HL-60 (cell line): ENCODE data around the gene FAU.

Source experiments
- TF ChIP-seq, protein P1 (sequence below): IDR thresholded peaks from 2 replicates; pipeline ENCODE4 v1.6.1; 2012; ENCODE audit warnings: low read depth; ENCODE audit not compliant: insufficient replicate concordance
- TF ChIP-seq, protein P2 (sequence below): IDR thresholded peaks from one replicate; pipeline ENCODE4 v1.5.1; 2011; ENCODE audit warnings: low read length, control low read depth, inconsistent platforms; ENCODE audit not compliant: insufficient read depth

- TF ChIP-seq, protein P1, sequence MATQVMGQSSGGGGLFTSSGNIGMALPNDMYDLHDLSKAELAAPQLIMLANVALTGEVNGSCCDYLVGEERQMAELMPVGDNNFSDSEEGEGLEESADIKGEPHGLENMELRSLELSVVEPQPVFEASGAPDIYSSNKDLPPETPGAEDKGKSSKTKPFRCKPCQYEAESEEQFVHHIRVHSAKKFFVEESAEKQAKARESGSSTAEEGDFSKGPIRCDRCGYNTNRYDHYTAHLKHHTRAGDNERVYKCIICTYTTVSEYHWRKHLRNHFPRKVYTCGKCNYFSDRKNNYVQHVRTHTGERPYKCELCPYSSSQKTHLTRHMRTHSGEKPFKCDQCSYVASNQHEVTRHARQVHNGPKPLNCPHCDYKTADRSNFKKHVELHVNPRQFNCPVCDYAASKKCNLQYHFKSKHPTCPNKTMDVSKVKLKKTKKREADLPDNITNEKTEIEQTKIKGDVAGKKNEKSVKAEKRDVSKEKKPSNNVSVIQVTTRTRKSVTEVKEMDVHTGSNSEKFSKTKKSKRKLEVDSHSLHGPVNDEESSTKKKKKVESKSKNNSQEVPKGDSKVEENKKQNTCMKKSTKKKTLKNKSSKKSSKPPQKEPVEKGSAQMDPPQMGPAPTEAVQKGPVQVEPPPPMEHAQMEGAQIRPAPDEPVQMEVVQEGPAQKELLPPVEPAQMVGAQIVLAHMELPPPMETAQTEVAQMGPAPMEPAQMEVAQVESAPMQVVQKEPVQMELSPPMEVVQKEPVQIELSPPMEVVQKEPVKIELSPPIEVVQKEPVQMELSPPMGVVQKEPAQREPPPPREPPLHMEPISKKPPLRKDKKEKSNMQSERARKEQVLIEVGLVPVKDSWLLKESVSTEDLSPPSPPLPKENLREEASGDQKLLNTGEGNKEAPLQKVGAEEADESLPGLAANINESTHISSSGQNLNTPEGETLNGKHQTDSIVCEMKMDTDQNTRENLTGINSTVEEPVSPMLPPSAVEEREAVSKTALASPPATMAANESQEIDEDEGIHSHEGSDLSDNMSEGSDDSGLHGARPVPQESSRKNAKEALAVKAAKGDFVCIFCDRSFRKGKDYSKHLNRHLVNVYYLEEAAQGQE = peak; percentile 7
- TF ChIP-seq, protein P2, sequence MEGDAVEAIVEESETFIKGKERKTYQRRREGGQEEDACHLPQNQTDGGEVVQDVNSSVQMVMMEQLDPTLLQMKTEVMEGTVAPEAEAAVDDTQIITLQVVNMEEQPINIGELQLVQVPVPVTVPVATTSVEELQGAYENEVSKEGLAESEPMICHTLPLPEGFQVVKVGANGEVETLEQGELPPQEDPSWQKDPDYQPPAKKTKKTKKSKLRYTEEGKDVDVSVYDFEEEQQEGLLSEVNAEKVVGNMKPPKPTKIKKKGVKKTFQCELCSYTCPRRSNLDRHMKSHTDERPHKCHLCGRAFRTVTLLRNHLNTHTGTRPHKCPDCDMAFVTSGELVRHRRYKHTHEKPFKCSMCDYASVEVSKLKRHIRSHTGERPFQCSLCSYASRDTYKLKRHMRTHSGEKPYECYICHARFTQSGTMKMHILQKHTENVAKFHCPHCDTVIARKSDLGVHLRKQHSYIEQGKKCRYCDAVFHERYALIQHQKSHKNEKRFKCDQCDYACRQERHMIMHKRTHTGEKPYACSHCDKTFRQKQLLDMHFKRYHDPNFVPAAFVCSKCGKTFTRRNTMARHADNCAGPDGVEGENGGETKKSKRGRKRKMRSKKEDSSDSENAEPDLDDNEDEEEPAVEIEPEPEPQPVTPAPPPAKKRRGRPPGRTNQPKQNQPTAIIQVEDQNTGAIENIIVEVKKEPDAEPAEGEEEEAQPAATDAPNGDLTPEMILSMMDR = no peak
These were observed 478 bp downstream of the FAU start for GRCh38 chr11:65121447-65121864.
